Ishikawa (cell line): Measurements from ENCODE around the gene STRA6.

Experiments
- CREB1 ChIP-seq: IDR thresholded peaks from 2 replicates; pipeline ENCODE4 v1.6.1; 2012; ENCODE audit warnings: low read depth
- EGR1 ChIP-seq: IDR thresholded peaks from 2 replicates; pipeline ENCODE4 v1.6.1; 2012
- REST ChIP-seq: IDR thresholded peaks from 2 replicates; pipeline ENCODE4 v1.6.1; 2012; ENCODE audit warnings: low read depth, mild to moderate bottlenecking
- TAF1 ChIP-seq: IDR thresholded peaks from 2 replicates; pipeline ENCODE4 v1.6.1; 2012; ENCODE audit warnings: low read depth, mild to moderate bottlenecking
- TF ChIP-seq, protein P1 (sequence below): IDR thresholded peaks from 2 replicates; pipeline ENCODE4 v1.6.1; 2012

DNA sequence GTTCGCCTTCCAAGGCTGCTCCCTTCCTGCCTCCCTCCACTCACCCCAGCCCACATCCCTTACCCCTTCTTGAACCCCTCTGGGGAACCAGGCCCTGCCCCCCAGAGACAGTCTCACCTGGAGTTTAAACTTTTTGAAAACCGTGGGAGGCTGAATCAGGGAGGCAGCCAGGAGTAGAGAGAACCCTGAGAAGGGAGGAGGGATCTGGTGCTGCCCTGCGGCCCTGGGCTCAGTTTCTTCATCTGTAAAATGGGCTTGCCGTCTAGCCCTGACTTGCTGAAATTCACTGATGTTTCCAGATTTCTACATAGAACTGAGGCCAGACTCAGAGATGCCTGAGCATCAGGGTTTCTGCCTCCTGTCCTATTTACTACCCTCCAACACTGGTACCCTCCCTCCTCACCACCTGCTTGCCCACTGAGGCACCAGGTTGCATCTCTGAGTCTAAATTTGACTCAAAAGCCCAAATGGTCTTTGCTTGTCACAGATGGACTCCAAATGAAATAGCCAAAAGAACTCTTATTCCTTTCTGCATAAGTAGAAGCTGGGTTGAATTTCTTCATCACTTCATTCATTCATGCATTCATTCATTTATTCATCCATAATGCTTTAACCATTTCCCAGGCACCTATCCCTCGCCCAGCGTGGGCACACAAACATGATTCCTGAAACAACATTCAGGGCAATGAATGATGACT, 11.9 kb upstream of the STRA6 start:
- TF ChIP-seq TAF1: no peak
- TF ChIP-seq REST: no peak
- no peak for TF ChIP-seq CREB1
- TF ChIP-seq, protein P1, sequence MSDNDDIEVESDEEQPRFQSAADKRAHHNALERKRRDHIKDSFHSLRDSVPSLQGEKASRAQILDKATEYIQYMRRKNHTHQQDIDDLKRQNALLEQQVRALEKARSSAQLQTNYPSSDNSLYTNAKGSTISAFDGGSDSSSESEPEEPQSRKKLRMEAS: no peak
- TF ChIP-seq EGR1: no peak
